NCI-H526 (cell line): ENCODE measurements around the gene KIF19.
"Not testable (repeated sequence)": the region's sequence is repeated elsewhere in the genome, so short reads cannot be mapped to it uniquely, and the experiment has no call there.

Experiments
- DNase-seq, 2 experiments: peaks; one replicate each; lab custom pipeline; 2025; lab: John Stamatoyannopoulos, UW

The KIF19 gene

GRCh38 chr17:74325743-74326379 lies at the start of gene KIF19:
KIF19 (plus strand) TSS chr17:74326226; CDS start chr17:74326350, 124 bp downstream.
- DNase-seq, result peak in 1 of 2 experiments; percentile 64

- peak in 1 of 2 experiments; percentile 15 for DNase-seq
These were observed 49.5 kb upstream of the KIF19 start for GRCh38 chr17:74276541-74277009.

- DNase-seq, result no peak
These were observed 48.1 kb upstream of the KIF19 start for GRCh38 chr17:74277935-74278334.

- not testable (repeated sequence) for DNase-seq
These were observed 46.4 kb upstream of the KIF19 start for GRCh38 chr17:74279617-74280016.

GRCh38 chr17:74280093-74280513 lies 45.9 kb upstream of the KIF19 start:
- no peak for DNase-seq

- no peak for DNase-seq
These were observed 44.2 kb upstream of the KIF19 start for GRCh38 chr17:74281799-74282198.

GRCh38 chr17:74282274-74282586 lies 43.8 kb upstream of the KIF19 start:
- DNase-seq, result not testable (repeated sequence)

- DNase-seq, result no peak
These were observed 43.2 kb upstream of the KIF19 start for GRCh38 chr17:74282587-74283370.

GRCh38 chr17:74283371-74283673 lies 42.7 kb upstream of the KIF19 start:
- DNase-seq, result no peak

- no peak for DNase-seq
These were observed 38.9 kb upstream of the KIF19 start for GRCh38 chr17:74287031-74287602.

GRCh38 chr17:74288785-74289184 lies 37.2 kb upstream of the KIF19 start:
- no peak for DNase-seq

GRCh38 chr17:74289688-74290087 lies 36.3 kb upstream of the KIF19 start:
- DNase-seq, result no peak

- DNase-seq, result no peak
These were observed 35.7 kb upstream of the KIF19 start for GRCh38 chr17:74290340-74290739.

- DNase-seq, result no peak
These were observed 33.5 kb upstream of the KIF19 start for GRCh38 chr17:74292495-74292894.

- no peak for DNase-seq
These were observed 30.1 kb upstream of the KIF19 start for GRCh38 chr17:74295625-74296547.

GRCh38 chr17:74296548-74296936 lies 29.5 kb upstream of the KIF19 start:
- DNase-seq, result peak in 1 of 2 experiments; percentile 66

GRCh38 chr17:74297941-74298340 lies 28.1 kb upstream of the KIF19 start:
- DNase-seq, result no peak

- DNase-seq, result no peak
These were observed 27.2 kb upstream of the KIF19 start for GRCh38 chr17:74298778-74299177.

GRCh38 chr17:74299226-74300009 lies 26.6 kb upstream of the KIF19 start:
- DNase-seq, result no peak

- DNase-seq, result no peak
These were observed 22.7 kb upstream of the KIF19 start for GRCh38 chr17:74303305-74303704.

- DNase-seq, result no peak
These were observed 21.8 kb upstream of the KIF19 start for GRCh38 chr17:74304184-74304583.
